Measurements from ENCODE around the gene TSPO2. TPM values are rescaled to one million over a fixed set of nuclear protein-coding genes. Genes with fewer than 3 reads are reported as not detected.

The TSPO2 gene
- total and polyA plus RNA-seq, 2 of the 13 experiments (the other 11 are each of a cell fraction or from before 2014, with no cell fraction given): 0.55 TPM; not detected in 1

GRCh38 chr6:41040101-41040939 is 1.9 kb upstream of the TSPO2 start (continued):
- TF ChIP-seq NFIC (IDR thresholded peaks at IDR 0.05; ENCODE audit: low read length): peak; percentile 23; the same call in 1 of the 2 replicates
- peak; percentile 79 for TF ChIP-seq POLR2AphosphoS5 (IDR thresholded peaks at IDR 0.05; ENCODE audit: low read depth, low read length)
- TF ChIP-seq CEBPB (IDR thresholded peaks at IDR 0.05; ENCODE audit: borderline replicate concordance, low read depth, low read length): no peak
- no peak for TF ChIP-seq RORA (CRISPR knock-in tag; IDR thresholded peaks at IDR 0.05)
- peak; percentile 80 for TF ChIP-seq GATAD2A (CRISPR knock-in tag; IDR thresholded peaks at IDR 0.05)
- TF ChIP-seq RARA (CRISPR knock-in tag; IDR thresholded peaks at IDR 0.05): peak; percentile 73
- TF ChIP-seq ZBTB40 (IDR thresholded peaks at IDR 0.05): no peak
- TF ChIP-seq ZBTB40 (CRISPR knock-in tag; IDR thresholded peaks at IDR 0.05): peak; percentile 78; the same call in 1 of the 2 replicates
- TF ChIP-seq RBM22 (optimal IDR thresholded peaks at IDR 0.05; ENCODE audit: low read length): no peak
- TF ChIP-seq ZNF644 (CRISPR knock-in tag; IDR thresholded peaks at IDR 0.05; ENCODE audit: low read depth): peak; percentile 82
- no peak for TF ChIP-seq PREB (CRISPR knock-in tag; IDR thresholded peaks at IDR 0.05)
- peak; percentile 82 for TF ChIP-seq DRAP1 (CRISPR knock-in tag; IDR thresholded peaks at IDR 0.05)
- no peak for TF ChIP-seq RFXANK (CRISPR knock-in tag; IDR thresholded peaks at IDR 0.05)
- TF ChIP-seq GLMP (CRISPR knock-in tag; IDR thresholded peaks at IDR 0.05; ENCODE audit: borderline replicate concordance): no peak
- no peak for TF ChIP-seq MXD3 (CRISPR knock-in tag; IDR thresholded peaks at IDR 0.05)
- TF ChIP-seq SOX5 (CRISPR knock-in tag; IDR thresholded peaks at IDR 0.05; ENCODE audit: borderline replicate concordance): peak; percentile 84; the same call in 1 of the 2 replicates
- no peak for TF ChIP-seq PRPF4 (IDR thresholded peaks at IDR 0.05; ENCODE audit: low read depth, low read length, poor library complexity, severe bottlenecking)
- TF ChIP-seq SALL2 (CRISPR knock-in tag; IDR thresholded peaks at IDR 0.05): 0 out of 2 replicates have a peak, but pooled peaks have one; percentile 50

Data from HepG2 (cell line).